Measurements from ENCODE around the gene RGS19.
A peak's percentile ranks its signal among the peaks of the same experiment; 100 is the strongest.

Gene RGS19

GRCh38 chr20:64047046-64047389, 32.3 kb downstream of the RGS19 start:
- DNase-seq: no peak

- no peak for DNase-seq
These were observed 33.8 kb downstream of the RGS19 start for GRCh38 chr20:64045346-64046011.

GRCh38 chr20:64044484-64045247, 34.7 kb downstream of the RGS19 start:
- DNase-seq: no peak

GRCh38 chr20:64043768-64044167, 35.5 kb downstream of the RGS19 start:
- no peak for DNase-seq

GRCh38 chr20:64042054-64042781, 37.1 kb downstream of the RGS19 start:
- DNase-seq: no peak

GRCh38 chr20:64041781-64042053, 37.6 kb downstream of the RGS19 start:
- DNase-seq: no peak

GRCh38 chr20:64041040-64041780, 38.1 kb downstream of the RGS19 start:
- no peak for DNase-seq

GRCh38 chr20:64040231-64041039, 38.9 kb downstream of the RGS19 start:
- DNase-seq: no peak

- DNase-seq: no peak
These were observed 39.8 kb downstream of the RGS19 start for GRCh38 chr20:64039293-64040160.

GRCh38 chr20:64038565-64039292, 40.6 kb downstream of the RGS19 start:
- peak; percentile 75 to 78 for DNase-seq

GRCh38 chr20:64038224-64038564, 41.1 kb downstream of the RGS19 start:
- no peak for DNase-seq

GRCh38 chr20:64037498-64038213, 41.7 kb downstream of the RGS19 start:
- no peak for DNase-seq

GRCh38 chr20:64037199-64037497, 42.2 kb downstream of the RGS19 start:
- DNase-seq: no peak

- no peak for DNase-seq
These were observed 42.7 kb downstream of the RGS19 start for GRCh38 chr20:64036346-64037198.

- DNase-seq: no peak
These were observed 43.4 kb downstream of the RGS19 start, which contains the start of gene C20orf204 for GRCh38 chr20:64035933-64036345. TSS of gene C20orf204 (plus strand) at chr20:64036182. CDS start at chr20:64036324, 142 bp downstream.

- no peak for DNase-seq
These were observed 44.0 kb downstream of the RGS19 start for GRCh38 chr20:64035066-64035932.

GRCh38 chr20:64033981-64034493, 45.3 kb downstream of the RGS19 start:
- DNase-seq: no peak
